PC-9 (cell line): ENCODE measurements around the gene DGKD.

Experiments
- EZH2 ChIP-seq: fragments of 200-600 bp; sonication (generic); IDR thresholded peaks from 2 replicates; pipeline ENCODE4 v1.8.0; 2017; ENCODE audit warnings: antibody characterized with exemption, low read depth
- TF ChIP-seq, protein P1 (sequence below): fragments of 200-600 bp; sonication (generic); conservative IDR thresholded peaks from 2 replicates; pipeline ENCODE4 v1.6.1; 2017; ENCODE audit warnings: mixed run types, antibody characterized with exemption, mild to moderate bottlenecking, moderate library complexity

DNA sequence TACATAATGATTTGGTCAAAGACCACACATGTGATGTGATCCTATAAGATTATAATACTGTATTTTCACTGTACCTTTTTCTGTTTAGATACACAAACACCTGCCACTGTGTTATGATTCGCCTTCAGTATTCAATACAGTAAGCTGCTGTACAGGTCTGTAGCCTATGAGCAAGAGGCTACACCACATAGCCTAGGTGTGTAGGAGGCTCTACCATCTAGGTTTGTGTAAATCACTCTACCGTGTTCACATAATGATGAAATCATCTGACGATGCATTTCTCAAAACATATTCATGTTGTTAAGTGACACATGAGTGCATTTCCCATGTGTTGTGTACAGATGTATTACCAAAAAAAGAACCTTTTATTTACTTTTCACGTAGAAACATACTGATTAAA lies 137.8 kb downstream of the DGKD start:
- TF ChIP-seq, protein P1, sequence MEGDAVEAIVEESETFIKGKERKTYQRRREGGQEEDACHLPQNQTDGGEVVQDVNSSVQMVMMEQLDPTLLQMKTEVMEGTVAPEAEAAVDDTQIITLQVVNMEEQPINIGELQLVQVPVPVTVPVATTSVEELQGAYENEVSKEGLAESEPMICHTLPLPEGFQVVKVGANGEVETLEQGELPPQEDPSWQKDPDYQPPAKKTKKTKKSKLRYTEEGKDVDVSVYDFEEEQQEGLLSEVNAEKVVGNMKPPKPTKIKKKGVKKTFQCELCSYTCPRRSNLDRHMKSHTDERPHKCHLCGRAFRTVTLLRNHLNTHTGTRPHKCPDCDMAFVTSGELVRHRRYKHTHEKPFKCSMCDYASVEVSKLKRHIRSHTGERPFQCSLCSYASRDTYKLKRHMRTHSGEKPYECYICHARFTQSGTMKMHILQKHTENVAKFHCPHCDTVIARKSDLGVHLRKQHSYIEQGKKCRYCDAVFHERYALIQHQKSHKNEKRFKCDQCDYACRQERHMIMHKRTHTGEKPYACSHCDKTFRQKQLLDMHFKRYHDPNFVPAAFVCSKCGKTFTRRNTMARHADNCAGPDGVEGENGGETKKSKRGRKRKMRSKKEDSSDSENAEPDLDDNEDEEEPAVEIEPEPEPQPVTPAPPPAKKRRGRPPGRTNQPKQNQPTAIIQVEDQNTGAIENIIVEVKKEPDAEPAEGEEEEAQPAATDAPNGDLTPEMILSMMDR = no peak
- TF ChIP-seq EZH2 = no peak
